Measurements from ENCODE around the gene ARHGEF4. TPM values are rescaled to one million over a fixed set of nuclear protein-coding genes. Genes with fewer than 3 reads are reported as not detected.
"Not testable (repeated sequence)": the region's sequence is repeated elsewhere in the genome, so short reads cannot be mapped to it uniquely, and the experiment has no call there.

The ARHGEF4 gene
- total and polyA plus RNA-seq, 3 experiments from 2014 or later = 0.51 to 5.3 (median 1.2) TPM

DNA sequence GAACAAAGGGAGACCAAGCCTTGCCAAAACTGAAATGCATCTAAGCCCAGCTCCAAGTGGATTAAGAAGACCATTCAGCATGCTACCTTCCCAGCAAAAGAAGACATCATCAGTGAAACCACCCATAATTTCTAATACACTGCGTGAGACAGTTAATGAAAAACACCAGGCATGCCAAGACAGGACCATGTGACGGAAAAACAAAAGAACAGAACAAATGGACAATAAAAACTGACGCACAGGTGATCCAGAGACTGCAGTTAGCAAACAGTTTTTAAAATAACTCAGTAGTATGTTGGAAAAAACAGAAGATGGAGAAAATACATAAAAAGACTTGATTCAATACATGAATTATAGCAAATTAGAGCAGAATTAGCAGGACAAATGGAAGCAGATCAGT lies 241.3 kb downstream of the ARHGEF4 start:
- peaks cover 55% of the 10 kb centered on the region for H3K36me3 ChIP-seq (ENCODE audit: insufficient read depth, low read length)
- no peaks in the 10 kb centered on the region for H3K9me3 Mint-ChIP-seq
- no peaks in the 10 kb centered on the region for H3K27me3 Mint-ChIP-seq
- no peaks in the 10 kb centered on the region for H3K4me1 ChIP-seq (ENCODE audit: insufficient read depth, low read length)
- DNase-seq = no peak
- peak overlapping the region in 5 of 8 donors; percentile 9 to 68 (median 45) for H3K27ac Mint-ChIP-seq
- H3K27ac ChIP-seq (ENCODE audit: low read depth, low read length) = no peak overlapping the region
- no peaks in the 10 kb centered on the region for H3K27me3 ChIP-seq (ENCODE audit: insufficient read depth, low read length, poor library complexity, severe bottlenecking)
- POLR2A ChIA-PET = no interaction called here
- H3K4me3 Mint-ChIP-seq = no peak overlapping the region
- no peaks in the 10 kb centered on the region for H3K9me3 ChIP-seq (ENCODE audit: low read length)
- no peak overlapping the region for H3K4me3 ChIP-seq (ENCODE audit: low read length)
- H3K4me1 Mint-ChIP-seq = peaks cover 56 to 83% (median 79%) of the 10 kb centered on the region in 3 donors
- peaks cover 6 to 88% (median 26%) of the 10 kb centered on the region in 3 donors for H3K36me3 Mint-ChIP-seq
- CTCF ChIA-PET = no interaction called here

- H3K4me3 ChIP-seq (ENCODE audit: low read length); DNase-seq; H3K9me3 ChIP-seq (ENCODE audit: low read length); H3K27me3 ChIP-seq (ENCODE audit: insufficient read depth, low read length, poor library complexity, severe bottlenecking); H3K27me3 Mint-ChIP-seq; POLR2A ChIA-PET; H3K27ac ChIP-seq (ENCODE audit: low read depth, low read length); H3K9me3 Mint-ChIP-seq; CTCF ChIA-PET; H3K4me1 ChIP-seq (ENCODE audit: insufficient read depth, low read length): not testable (repeated sequence)
- H3K27ac Mint-ChIP-seq = peak overlapping the region in 2 of 8 donors; percentile 46 to 85
- peaks cover 54% of the 10 kb centered on the region for H3K36me3 ChIP-seq (ENCODE audit: insufficient read depth, low read length)
- H3K4me3 Mint-ChIP-seq = peak overlapping the region in 3 of 7 donors; percentile 8 to 37 (median 9)
- H3K36me3 Mint-ChIP-seq = peaks cover 6 to 80% (median 24%) of the 10 kb centered on the region in 3 donors
- peaks cover 48 to 73% (median 69%) of the 10 kb centered on the region in 3 donors for H3K4me1 Mint-ChIP-seq
These were observed 243.2 kb downstream of the ARHGEF4 start for GRCh38 chr2:131079931-131080330.

DNA sequence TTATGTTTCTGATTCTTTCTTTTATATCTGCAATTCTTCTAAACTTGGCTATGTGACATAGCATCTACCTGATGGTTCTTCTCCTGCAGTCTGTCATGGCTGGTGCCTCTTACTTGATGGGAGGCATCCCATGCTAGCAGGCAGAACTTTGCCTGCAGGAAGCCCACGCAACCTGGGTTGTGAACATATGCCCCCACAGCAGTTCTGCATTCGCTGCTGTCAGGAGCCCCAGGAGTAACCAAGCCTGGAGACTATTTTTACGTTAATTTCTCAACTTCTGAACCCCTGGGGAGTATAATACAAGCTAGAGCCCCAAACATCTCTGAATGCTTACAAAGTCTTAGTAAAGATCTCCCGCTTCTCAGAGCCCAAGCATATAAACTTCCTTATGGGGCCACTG lies 244.5 kb downstream of the ARHGEF4 start:
- H3K4me1 ChIP-seq (ENCODE audit: insufficient read depth, low read length) = peaks cover 9% of the 10 kb centered on the region
- no peaks in the 10 kb centered on the region for H3K27me3 ChIP-seq (ENCODE audit: insufficient read depth, low read length, poor library complexity, severe bottlenecking)
- POLR2A ChIA-PET = no interaction called here
- H3K4me3 ChIP-seq (ENCODE audit: low read length) = no peak overlapping the region
- H3K27ac ChIP-seq (ENCODE audit: low read depth, low read length) = no peak overlapping the region
- H3K36me3 Mint-ChIP-seq = peaks cover 9 to 82% (median 23%) of the 10 kb centered on the region in 3 donors
- H3K4me3 Mint-ChIP-seq = no peak overlapping the region
- CTCF ChIA-PET = interaction anchor here (1.5 kb wide), 1 partner anchor 9 kb away, joined by 3 read pairs; no protein-coding TSS in a partner anchor
- H3K36me3 ChIP-seq (ENCODE audit: insufficient read depth, low read length) = peaks cover 58% of the 10 kb centered on the region
- DNase-seq = no peak
- peak overlapping the region in 5 of 8 donors; percentile 9 to 70 (median 28) for H3K27ac Mint-ChIP-seq
- H3K27me3 Mint-ChIP-seq = no peaks in the 10 kb centered on the region
- no peaks in the 10 kb centered on the region for H3K9me3 ChIP-seq (ENCODE audit: low read length)
- H3K9me3 Mint-ChIP-seq = no peaks in the 10 kb centered on the region
- peaks cover 55 to 75% (median 73%) of the 10 kb centered on the region in 3 donors for H3K4me1 Mint-ChIP-seq

- Mint-ChIP-seq H3K27me3 (no peaks in the 10 kb centered on the region), H3K9me3 (no peaks in the 10 kb centered on the region), H3K27ac (peak overlapping the region in 2 of 8 donors; percentile 21 to 43), H3K36me3 (peaks cover 9 to 71% (median 24%) of the 10 kb centered on the region in 3 donors), H3K4me3 (no peak overlapping the region), H3K4me1 (peaks cover 48 to 73% (median 69%) of the 10 kb centered on the region in 3 donors)
- Histone ChIP-seq H3K4me1 (ENCODE audit: insufficient read depth, low read length) (peaks cover 9% of the 10 kb centered on the region), H3K9me3 (ENCODE audit: low read length) (no peaks in the 10 kb centered on the region), H3K27ac (ENCODE audit: low read depth, low read length) (no peak overlapping the region), H3K4me3 (ENCODE audit: low read length) (no peak overlapping the region), H3K36me3 (ENCODE audit: insufficient read depth, low read length) (peaks cover 47% of the 10 kb centered on the region), H3K27me3 (ENCODE audit: insufficient read depth, low read length, poor library complexity, severe bottlenecking) (no peaks in the 10 kb centered on the region)
- ChIA-PET CTCF (interaction anchor here (1.1 to 1.8 kb wide), 2 partner anchors 20 to 288 kb away, joined by 4 read pairs; no protein-coding TSS in a partner anchor), POLR2A (no interaction called here)
- no peak for DNase-seq
These were observed 248.9 kb downstream of the ARHGEF4 start for GRCh38 chr2:131085646-131086045.

DNA sequence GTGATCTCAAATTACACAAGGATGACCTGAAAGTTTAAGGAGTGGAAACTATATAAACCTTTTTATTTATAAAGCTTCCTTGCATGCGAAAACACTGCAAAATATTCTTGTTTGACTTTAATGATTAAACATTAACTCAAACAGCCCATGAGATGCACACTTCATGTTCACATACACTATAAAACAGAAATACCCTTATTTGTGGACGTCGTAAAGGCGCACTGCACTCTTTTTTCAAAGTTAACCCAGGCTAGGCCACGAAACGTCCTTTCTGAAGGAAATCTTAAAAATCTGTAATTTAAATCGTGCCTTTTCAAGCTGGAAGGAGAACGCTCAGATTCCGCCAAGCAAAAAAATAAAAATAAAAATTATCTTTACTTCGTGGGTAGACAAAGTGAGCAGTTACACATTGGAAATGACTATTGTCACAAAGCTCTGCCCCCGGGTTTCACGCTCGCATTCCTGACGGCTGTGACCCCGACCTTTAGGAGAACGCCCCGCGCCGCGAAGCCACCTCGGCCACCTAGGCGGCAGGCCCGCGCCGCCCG lies 255.8 kb downstream of the ARHGEF4 start:
- Mint-ChIP-seq H3K4me3 (peak overlapping the region; percentile 83 to 91 (median 86)), H3K36me3 (peaks cover 0 to 26% (median 6%) of the 10 kb centered on the region in 3 donors), H3K9me3 (no peaks in the 10 kb centered on the region), H3K4me1 (peaks cover 22 to 42% (median 40%) of the 10 kb centered on the region in 3 donors), H3K27ac (peak overlapping the region; percentile 81 to 91 (median 89)), H3K27me3 (peaks cover 0 to 3% of the 10 kb centered on the region in 2 donors)
- Histone ChIP-seq H3K36me3 (ENCODE audit: insufficient read depth, low read length) (peaks cover 5% of the 10 kb centered on the region), H3K4me1 (ENCODE audit: insufficient read depth, low read length) (peaks cover 22% of the 10 kb centered on the region), H3K27me3 (ENCODE audit: insufficient read depth, low read length, poor library complexity, severe bottlenecking) (no peaks in the 10 kb centered on the region), H3K9me3 (ENCODE audit: low read length) (no peaks in the 10 kb centered on the region), H3K4me3 (ENCODE audit: low read length) (peak overlapping the region; percentile 66), H3K27ac (ENCODE audit: low read depth, low read length) (peak overlapping the region; percentile 89)
- no peak for DNase-seq
- ChIA-PET POLR2A (interaction anchor here (1.1 to 2.4 kb wide), 4 partner anchors 10 to 750 kb away, joined by 4 to 38 read pairs (median 7); partner anchors contain the start of genes IMP4 and PLEKHB2), CTCF (interaction anchor here (0.7 to 3.6 kb wide), 6 partner anchors 11 to 400 kb away, joined by 3 to 20 read pairs (median 3); partner anchors contain the start of genes MZT2A and PLEKHB2)

DNA sequence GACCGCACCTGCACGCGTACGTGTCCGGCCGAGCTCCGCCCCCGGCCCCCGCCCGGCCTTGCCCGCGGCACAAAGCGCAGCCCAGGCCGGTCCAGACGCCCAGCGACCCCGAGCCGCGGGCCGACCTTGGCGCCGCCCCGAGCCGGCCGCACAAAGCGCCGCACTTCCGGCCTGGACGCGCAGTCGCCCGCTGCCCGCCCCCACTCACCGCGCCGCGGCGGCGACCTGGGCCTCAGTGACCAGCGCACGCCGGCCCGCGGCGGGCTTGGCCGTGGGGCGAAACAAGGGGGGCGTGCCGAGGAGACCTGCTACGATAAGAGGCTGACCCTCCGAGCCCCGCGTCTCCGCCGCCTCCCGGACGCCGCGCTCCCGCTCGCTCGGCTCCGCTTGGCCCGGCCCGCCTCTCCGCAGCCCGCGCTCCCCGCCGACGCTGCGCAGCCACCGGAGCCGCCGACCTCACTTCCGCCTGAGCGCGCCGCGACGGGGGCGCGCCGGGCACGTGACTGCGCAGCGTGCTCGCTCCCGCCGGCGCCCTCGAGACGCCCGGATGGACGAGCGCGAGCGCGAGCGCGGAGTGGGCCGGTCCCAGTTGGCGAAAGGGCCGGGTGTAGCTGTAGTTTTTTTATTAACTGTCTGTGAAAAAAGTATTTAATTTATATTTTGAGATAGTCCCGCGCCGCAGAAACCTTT lies 256.4 kb downstream of the ARHGEF4 start, which contains the start of gene FAM168B:
FAM168B (minus strand) TSS at position 455 of the 690 bp plus-strand sequence. CDS start 10,814 bp downstream, outside the sequence.
- H3K27ac Mint-ChIP-seq = peak within 1 kb of the TSS; percentile 81 to 98 (median 96)
- POLR2A ChIA-PET = interaction anchor here (0.5 to 2.4 kb wide), 8 partner anchors 9 to 751 kb away, joined by 3 to 38 read pairs (median 4); partner anchors contain the start of genes IMP4 and PLEKHB2
- peak within 1 kb of the TSS; percentile 90 to 99 (median 94) for H3K4me3 Mint-ChIP-seq
- Histone ChIP-seq H3K27me3 (ENCODE audit: insufficient read depth, low read length, poor library complexity, severe bottlenecking) (no peaks in the 10 kb centered on the region), H3K4me3 (ENCODE audit: low read length) (peak within 1 kb of the TSS; percentile 89), H3K4me1 (ENCODE audit: insufficient read depth, low read length) (peaks cover 22% of the 10 kb centered on the region), H3K9me3 (ENCODE audit: low read length) (no peaks in the 10 kb centered on the region), H3K36me3 (ENCODE audit: insufficient read depth, low read length) (no peaks in the 10 kb centered on the region), H3K27ac (ENCODE audit: low read depth, low read length) (peak within 1 kb of the TSS; percentile 89)
- peaks cover 0 to 3% of the 10 kb centered on the region in 2 donors for H3K27me3 Mint-ChIP-seq
- CTCF ChIA-PET = interaction anchor here (0.8 to 3.6 kb wide), 6 partner anchors 11 to 296 kb away, joined by 3 to 20 read pairs (median 3); partner anchors contain the start of gene PLEKHB2
- H3K4me1 Mint-ChIP-seq = peaks cover 20 to 36% (median 34%) of the 10 kb centered on the region in 3 donors
- no peaks in the 10 kb centered on the region for H3K9me3 Mint-ChIP-seq
- peak; percentile 79 to 91 (median 88) for DNase-seq
- peaks cover 0 to 20% (median 2%) of the 10 kb centered on the region in 3 donors for H3K36me3 Mint-ChIP-seq

DNA sequence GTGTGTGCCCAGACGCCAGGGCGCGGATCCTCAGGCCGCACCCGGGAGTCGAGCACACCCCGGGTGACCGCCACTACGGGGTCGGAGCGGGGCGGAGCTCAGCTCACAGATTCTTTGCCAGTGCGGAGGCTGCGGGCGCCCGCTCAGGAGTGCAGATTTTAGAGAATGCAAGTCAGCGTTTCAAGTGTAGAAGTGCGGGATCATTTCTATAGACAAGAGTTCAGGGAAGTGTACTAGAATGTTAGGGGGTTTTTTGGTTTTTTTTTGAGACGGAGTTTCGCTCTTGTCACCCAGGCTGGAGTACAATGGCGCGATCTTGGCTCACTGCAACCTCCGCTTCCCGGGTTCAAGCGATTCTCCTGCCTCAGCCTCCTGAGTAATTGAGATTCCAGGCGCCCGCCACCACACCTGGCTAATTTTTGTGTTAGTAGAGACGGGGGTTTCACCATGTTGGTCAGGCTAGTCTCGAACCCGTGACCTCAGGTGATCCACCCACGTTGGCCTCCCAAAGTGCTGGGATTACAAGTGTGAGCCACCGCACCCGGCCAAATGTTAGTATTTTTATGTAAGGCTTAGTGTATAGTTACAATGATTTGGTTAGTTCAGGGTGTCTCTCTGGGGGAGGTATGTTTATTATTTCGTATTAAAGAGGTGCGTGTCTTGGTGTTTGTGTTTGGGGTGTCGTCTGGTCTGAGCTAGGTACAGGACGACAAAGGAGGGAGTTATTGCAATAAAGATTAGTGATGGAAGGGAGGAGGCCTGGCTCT lies 257.2 kb downstream of the ARHGEF4 start:
- Histone ChIP-seq H3K27ac (ENCODE audit: low read depth, low read length) (peak overlapping the region; percentile 89), H3K9me3 (ENCODE audit: low read length) (no peaks in the 10 kb centered on the region), H3K36me3 (ENCODE audit: insufficient read depth, low read length) (no peaks in the 10 kb centered on the region), H3K4me1 (ENCODE audit: insufficient read depth, low read length) (peaks cover 22% of the 10 kb centered on the region), H3K27me3 (ENCODE audit: insufficient read depth, low read length, poor library complexity, severe bottlenecking) (no peaks in the 10 kb centered on the region), H3K4me3 (ENCODE audit: low read length) (peak overlapping the region; percentile 89)
- Mint-ChIP-seq H3K27me3 (peaks cover 0 to 3% of the 10 kb centered on the region in 2 donors), H3K36me3 (peaks cover 0 to 16% (median 0%) of the 10 kb centered on the region in 3 donors), H3K27ac (peak overlapping the region; percentile 81 to 98 (median 96)), H3K4me1 (peaks cover 17 to 31% (median 28%) of the 10 kb centered on the region in 3 donors), H3K4me3 (peak overlapping the region; percentile 90 to 99 (median 94)), H3K9me3 (no peaks in the 10 kb centered on the region)
- CTCF ChIA-PET = interaction anchor here (0.8 to 3.6 kb wide), 4 partner anchors 10 to 296 kb away, joined by 3 to 20 read pairs (median 3); partner anchors contain the start of gene PLEKHB2
- peak in 1 of 5 donors; percentile 67 for DNase-seq
- POLR2A ChIA-PET = interaction anchor here (0.5 to 2.4 kb wide), 7 partner anchors 8 to 751 kb away, joined by 3 to 38 read pairs (median 5); partner anchors contain the start of genes IMP4 and PLEKHB2
